NT2/D1 (cell line): ENCODE data around the gene OR2F1.

Source experiments
- SUZ12 ChIP-seq: IDR thresholded peaks from 2 replicates; pipeline ENCODE4 v1.6.1; 2011; ENCODE audit not compliant: insufficient read length, insufficient read depth; ENCODE audit errors: extremely low read depth
- YY1 ChIP-seq: IDR thresholded peaks from 2 replicates; pipeline ENCODE4 v1.6.1; 2011; ENCODE audit not compliant: insufficient read length, insufficient read depth
- ZNF274 ChIP-seq: IDR thresholded peaks from 2 replicates; pipeline ENCODE4 v1.6.1; 2011; ENCODE audit warnings: mild to moderate bottlenecking, low read depth, low read length

DNA sequence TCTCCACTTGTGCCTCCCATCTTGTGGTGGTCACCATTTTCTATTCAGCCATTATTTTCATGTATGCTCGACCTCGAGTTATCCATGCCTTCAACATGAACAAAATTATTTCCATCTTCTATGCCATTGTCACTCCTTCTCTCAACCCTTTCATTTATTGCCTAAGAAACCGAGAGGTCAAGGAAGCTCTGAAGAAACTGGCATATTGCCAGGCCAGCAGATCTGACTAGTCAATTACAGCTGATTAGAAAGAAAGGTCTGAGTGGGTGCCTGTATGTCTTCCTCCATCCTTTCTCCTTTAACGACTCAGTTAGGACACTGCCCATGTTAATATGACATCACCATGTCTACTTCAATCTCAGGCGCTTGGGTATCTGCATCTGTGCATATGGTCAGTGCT is 50.1 kb downstream of the OR2F1 start:
- no peak for TF ChIP-seq ZNF274
- no peak for TF ChIP-seq YY1
- TF ChIP-seq SUZ12: no peak
